Measurements from ENCODE around the gene LHCGR.

LHCGR gene

GRCh38 chr2:48770181-48770580 lies 14.7 kb upstream of the LHCGR start:
- no peak overlapping the region for H3K9ac ChIP-seq (ENCODE audit: low read length)
- no peaks in the 10 kb centered on the region for H3K27me3 ChIP-seq (ENCODE audit: control insufficient read depth, insufficient read depth, low read length)

GRCh38 chr2:48768669-48769068 lies 13.1 kb upstream of the LHCGR start:
- H3K9me3 ChIP-seq (ENCODE audit: control insufficient read depth, insufficient read depth, low read depth, low read length) = no peaks in the 10 kb centered on the region
- H3K9ac ChIP-seq (ENCODE audit: low read length) = no peak overlapping the region
- H3K4me3 ChIP-seq (ENCODE audit: low read depth, low read length) = no peak overlapping the region
- H3K27me3 ChIP-seq (ENCODE audit: control insufficient read depth, insufficient read depth, low read length) = no peaks in the 10 kb centered on the region
- peaks cover 13% of the 10 kb centered on the region for H3K4me1 ChIP-seq (ENCODE audit: control insufficient read depth, insufficient read depth, low read length)
- H3K36me3 ChIP-seq (ENCODE audit: control insufficient read depth, insufficient read depth, low read length) = no peaks in the 10 kb centered on the region
- H3K27ac ChIP-seq (ENCODE audit: low read depth, low read length) = no peak overlapping the region

More at GRCh38 chr2:48770181-48770580, 14.7 kb upstream of the LHCGR start:
- H3K4me1 ChIP-seq (ENCODE audit: control insufficient read depth, insufficient read depth, low read length) = peaks cover 13% of the 10 kb centered on the region
- no peaks in the 10 kb centered on the region for H3K36me3 ChIP-seq (ENCODE audit: control insufficient read depth, insufficient read depth, low read length)
- H3K27ac ChIP-seq (ENCODE audit: low read depth, low read length) = no peak overlapping the region
- no peaks in the 10 kb centered on the region for H3K9me3 ChIP-seq (ENCODE audit: control insufficient read depth, insufficient read depth, low read depth, low read length)
- H3K4me3 ChIP-seq (ENCODE audit: low read depth, low read length) = no peak overlapping the region

GRCh38 chr2:48767330-48767729 lies 11.8 kb upstream of the LHCGR start:
- Histone ChIP-seq H3K9me3 (ENCODE audit: control insufficient read depth, insufficient read depth, low read depth, low read length) (no peaks in the 10 kb centered on the region), H3K4me1 (ENCODE audit: control insufficient read depth, insufficient read depth, low read length) (peaks cover 13% of the 10 kb centered on the region), H3K36me3 (ENCODE audit: control insufficient read depth, insufficient read depth, low read length) (no peaks in the 10 kb centered on the region), H3K9ac (ENCODE audit: low read length) (no peak overlapping the region), H3K27me3 (ENCODE audit: control insufficient read depth, insufficient read depth, low read length) (no peaks in the 10 kb centered on the region), H3K27ac (ENCODE audit: low read depth, low read length) (no peak overlapping the region), H3K4me3 (ENCODE audit: low read depth, low read length) (no peak overlapping the region; the same call in 1 of the 2 replicates)

- Histone ChIP-seq H3K4me1 (ENCODE audit: control insufficient read depth, insufficient read depth, low read length) (peaks cover 2% of the 10 kb centered on the region; the same call in 1 of the 2 replicates), H3K27me3 (ENCODE audit: control insufficient read depth, insufficient read depth, low read length) (peaks cover 10% of the 10 kb centered on the region), H3K4me3 (ENCODE audit: low read depth, low read length) (no peak overlapping the region), H3K27ac (ENCODE audit: low read depth, low read length) (no peak overlapping the region), H3K36me3 (ENCODE audit: control insufficient read depth, insufficient read depth, low read length) (no peaks in the 10 kb centered on the region), H3K9me3 (ENCODE audit: control insufficient read depth, insufficient read depth, low read depth, low read length) (no peaks in the 10 kb centered on the region), H3K9ac (ENCODE audit: low read length) (no peak overlapping the region)
These were observed 5.3 kb upstream of the LHCGR start for GRCh38 chr2:48760826-48761225.

- no peak overlapping the region for H3K9ac ChIP-seq (ENCODE audit: low read length)
- peaks cover 22% of the 10 kb centered on the region for H3K27me3 ChIP-seq (ENCODE audit: control insufficient read depth, insufficient read depth, low read length)
- no peaks in the 10 kb centered on the region for H3K9me3 ChIP-seq (ENCODE audit: control insufficient read depth, insufficient read depth, low read depth, low read length)
- no peaks in the 10 kb centered on the region for H3K36me3 ChIP-seq (ENCODE audit: control insufficient read depth, insufficient read depth, low read length)
- H3K27ac ChIP-seq (ENCODE audit: low read depth, low read length) = no peak overlapping the region
- H3K4me3 ChIP-seq (ENCODE audit: low read depth, low read length) = no peak overlapping the region
- H3K4me1 ChIP-seq (ENCODE audit: control insufficient read depth, insufficient read depth, low read length) = peaks cover 8% of the 10 kb centered on the region
These were observed 4.2 kb upstream of the LHCGR start for GRCh38 chr2:48759682-48760081.

GRCh38 chr2:48756289-48756688 lies 765 bp upstream of the LHCGR start:
- Histone ChIP-seq H3K36me3 (ENCODE audit: control insufficient read depth, insufficient read depth, low read length) (no peaks in the 10 kb centered on the region), H3K9me3 (ENCODE audit: control insufficient read depth, insufficient read depth, low read depth, low read length) (no peaks in the 10 kb centered on the region), H3K4me3 (ENCODE audit: low read depth, low read length) (no peak overlapping the region), H3K27me3 (ENCODE audit: control insufficient read depth, insufficient read depth, low read length) (peaks cover 25% of the 10 kb centered on the region), H3K27ac (ENCODE audit: low read depth, low read length) (no peak overlapping the region), H3K9ac (ENCODE audit: low read length) (no peak overlapping the region), H3K4me1 (ENCODE audit: control insufficient read depth, insufficient read depth, low read length) (peaks cover 21% of the 10 kb centered on the region)

- Histone ChIP-seq H3K9me3 (ENCODE audit: control insufficient read depth, insufficient read depth, low read depth, low read length) (no peaks in the 10 kb centered on the region), H3K36me3 (ENCODE audit: control insufficient read depth, insufficient read depth, low read length) (no peaks in the 10 kb centered on the region), H3K4me1 (ENCODE audit: control insufficient read depth, insufficient read depth, low read length) (peaks cover 21% of the 10 kb centered on the region), H3K4me3 (ENCODE audit: low read depth, low read length) (peak overlapping the region; percentile 57), H3K27ac (ENCODE audit: low read depth, low read length) (no peak overlapping the region), H3K9ac (ENCODE audit: low read length) (no peak overlapping the region), H3K27me3 (ENCODE audit: control insufficient read depth, insufficient read depth, low read length) (peaks cover 25% of the 10 kb centered on the region)
These were observed 650 bp downstream of the LHCGR start for GRCh38 chr2:48754874-48755273.

GRCh38 chr2:48753228-48753627 lies 2.3 kb downstream of the LHCGR start:
- Histone ChIP-seq H3K4me3 (ENCODE audit: low read depth, low read length) (no peak overlapping the region), H3K9ac (ENCODE audit: low read length) (no peak overlapping the region), H3K27me3 (ENCODE audit: control insufficient read depth, insufficient read depth, low read length) (peaks cover 25% of the 10 kb centered on the region), H3K27ac (ENCODE audit: low read depth, low read length) (no peak overlapping the region), H3K36me3 (ENCODE audit: control insufficient read depth, insufficient read depth, low read length) (no peaks in the 10 kb centered on the region), H3K4me1 (ENCODE audit: control insufficient read depth, insufficient read depth, low read length) (peaks cover 21% of the 10 kb centered on the region), H3K9me3 (ENCODE audit: control insufficient read depth, insufficient read depth, low read depth, low read length) (no peaks in the 10 kb centered on the region)

- Histone ChIP-seq H3K27me3 (ENCODE audit: control insufficient read depth, insufficient read depth, low read length) (peaks cover 9% of the 10 kb centered on the region), H3K27ac (ENCODE audit: low read depth, low read length) (no peak overlapping the region), H3K4me3 (ENCODE audit: low read depth, low read length) (no peak overlapping the region), H3K4me1 (ENCODE audit: control insufficient read depth, insufficient read depth, low read length) (peaks cover 18% of the 10 kb centered on the region), H3K9me3 (ENCODE audit: control insufficient read depth, insufficient read depth, low read depth, low read length) (no peaks in the 10 kb centered on the region), H3K9ac (ENCODE audit: low read length) (no peak overlapping the region), H3K36me3 (ENCODE audit: control insufficient read depth, insufficient read depth, low read length) (no peaks in the 10 kb centered on the region)
These were observed 5.3 kb downstream of the LHCGR start for GRCh38 chr2:48750128-48750739.

GRCh38 chr2:48749291-48750127 lies 6.0 kb downstream of the LHCGR start:
- H3K36me3 ChIP-seq (ENCODE audit: control insufficient read depth, insufficient read depth, low read length) = no peaks in the 10 kb centered on the region
- no peak overlapping the region for H3K4me3 ChIP-seq (ENCODE audit: low read depth, low read length)
- no peak overlapping the region for H3K27ac ChIP-seq (ENCODE audit: low read depth, low read length)
- H3K4me1 ChIP-seq (ENCODE audit: control insufficient read depth, insufficient read depth, low read length) = peaks cover 12% of the 10 kb centered on the region
- no peak overlapping the region for H3K9ac ChIP-seq (ENCODE audit: low read length)
- H3K27me3 ChIP-seq (ENCODE audit: control insufficient read depth, insufficient read depth, low read length) = peaks cover 2% of the 10 kb centered on the region
- H3K9me3 ChIP-seq (ENCODE audit: control insufficient read depth, insufficient read depth, low read depth, low read length) = no peaks in the 10 kb centered on the region

- Histone ChIP-seq H3K36me3 (ENCODE audit: control insufficient read depth, insufficient read depth, low read length) (no peaks in the 10 kb centered on the region), H3K27me3 (ENCODE audit: control insufficient read depth, insufficient read depth, low read length) (no peaks in the 10 kb centered on the region), H3K9me3 (ENCODE audit: control insufficient read depth, insufficient read depth, low read depth, low read length) (no peaks in the 10 kb centered on the region), H3K4me3 (ENCODE audit: low read depth, low read length) (no peak overlapping the region), H3K27ac (ENCODE audit: low read depth, low read length) (no peak overlapping the region), H3K4me1 (ENCODE audit: control insufficient read depth, insufficient read depth, low read length) (no peaks in the 10 kb centered on the region), H3K9ac (ENCODE audit: low read length) (no peak overlapping the region)
These were observed 8.2 kb downstream of the LHCGR start for GRCh38 chr2:48747319-48747718.

Data from HUES6 (cell line).